Measurements from ENCODE around the gene HERC5.

DNA sequence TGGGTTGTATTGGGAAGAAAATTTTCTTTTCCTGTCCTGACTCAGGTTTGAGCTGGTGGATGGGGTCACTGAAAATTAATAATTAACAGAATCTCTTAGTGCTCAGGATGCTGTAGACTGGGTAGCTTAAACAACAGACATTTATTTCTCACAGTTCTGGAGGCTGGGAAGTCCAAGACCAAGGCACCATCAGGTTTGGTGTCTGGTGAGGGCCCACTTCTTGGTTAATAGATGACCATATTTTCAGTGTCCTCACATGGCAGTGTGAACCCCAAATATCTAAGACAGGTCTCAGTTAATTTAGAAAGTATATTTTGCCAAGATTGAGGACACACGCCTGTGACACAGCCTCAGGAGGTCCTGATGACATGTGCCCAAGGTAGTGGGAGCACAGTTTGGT is 47.1 kb upstream of the HERC5 start:
- TF ChIP-seq, protein P1, sequence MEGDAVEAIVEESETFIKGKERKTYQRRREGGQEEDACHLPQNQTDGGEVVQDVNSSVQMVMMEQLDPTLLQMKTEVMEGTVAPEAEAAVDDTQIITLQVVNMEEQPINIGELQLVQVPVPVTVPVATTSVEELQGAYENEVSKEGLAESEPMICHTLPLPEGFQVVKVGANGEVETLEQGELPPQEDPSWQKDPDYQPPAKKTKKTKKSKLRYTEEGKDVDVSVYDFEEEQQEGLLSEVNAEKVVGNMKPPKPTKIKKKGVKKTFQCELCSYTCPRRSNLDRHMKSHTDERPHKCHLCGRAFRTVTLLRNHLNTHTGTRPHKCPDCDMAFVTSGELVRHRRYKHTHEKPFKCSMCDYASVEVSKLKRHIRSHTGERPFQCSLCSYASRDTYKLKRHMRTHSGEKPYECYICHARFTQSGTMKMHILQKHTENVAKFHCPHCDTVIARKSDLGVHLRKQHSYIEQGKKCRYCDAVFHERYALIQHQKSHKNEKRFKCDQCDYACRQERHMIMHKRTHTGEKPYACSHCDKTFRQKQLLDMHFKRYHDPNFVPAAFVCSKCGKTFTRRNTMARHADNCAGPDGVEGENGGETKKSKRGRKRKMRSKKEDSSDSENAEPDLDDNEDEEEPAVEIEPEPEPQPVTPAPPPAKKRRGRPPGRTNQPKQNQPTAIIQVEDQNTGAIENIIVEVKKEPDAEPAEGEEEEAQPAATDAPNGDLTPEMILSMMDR (IDR thresholded peaks at IDR 0.05; ENCODE audit: insufficient read depth, low read length), result no peak
- TF ChIP-seq POLR2AphosphoS5 (IDR thresholded peaks at IDR 0.05; ENCODE audit: low read depth), result no peak
